Heart right ventricle (tissue), 16 donors: Measurements from ENCODE around the gene AP1B1. TPM values are rescaled to one million over a fixed set of nuclear protein-coding genes. Genes with fewer than 3 reads are reported as not detected.

Source experiments
- ATAC-seq, 8 donors: fragments of 200-7000 bp; cut with Tn5 transposase; one replicate each; pipeline ENCODE4 v1.9.1; 2020; ENCODE audit warnings: mild to moderate bottlenecking in 8 of 8, moderate library complexity in 8 of 8, moderate number of reproducible peaks in 1 of 8
- DNase-seq, 2 donors: peaks; one replicate each; pipeline ENCODE4 v3.0.0-alpha.2; 2020
- H3K27ac ChIP-seq, 10 donors: fragments of 200-600 bp; sonication (generic) in 2 of 10; one replicate each; pipeline versions ENCODE4 v1.5.0 to v1.8.0; 2020 to 2022; ENCODE audit warnings: mild to moderate bottlenecking in 3 of 10
- H3K27me3 ChIP-seq, 7 donors: fragments of 200-600 bp; one replicate each; pipeline ENCODE4 v1.8.0; 2021 to 2022; ENCODE audit warnings: mild to moderate bottlenecking in 2 of 7
- H3K36me3 ChIP-seq, 9 donors: fragments of 200-600 bp; sonication (generic) in 1 of 9; one replicate each; pipeline versions ENCODE4 v1.5.0 to v1.8.0; 2020 to 2022; ENCODE audit warnings: mild to moderate bottlenecking in 2 of 9
- H3K4me1 ChIP-seq, 9 donors: fragments of 200-600 bp; sonication (generic) in 1 of 9; one replicate each; pipeline versions ENCODE4 v1.5.0 to v1.8.0; 2020 to 2022; ENCODE audit warnings: mild to moderate bottlenecking in 4 of 9
- H3K4me3 ChIP-seq, 10 donors: fragments of 200-600 bp; sonication (generic) in 2 of 10; one replicate each; pipeline versions ENCODE4 v1.5.0 to v1.8.0; 2020 to 2022; ENCODE audit warnings: mild to moderate bottlenecking in 7 of 10, moderate library complexity in 2 of 10
- H3K9me3 ChIP-seq, 11 donors: fragments of 200-600 bp in 10 of 11; sonication (generic) in 2 of 11; one replicate each; pipeline versions ENCODE4 v1.5.0 to v1.8.0; 2013 to 2022; ENCODE audit warnings: mild to moderate bottlenecking in 2 of 11, control low read depth in 1 of 11, moderate library complexity in 1 of 11
- WGBS, 2 donors: extraction: QIAGEN DNeasy Blood & Tissue Kit; methylation state at CpG; one replicate each; pipeline ENCODE4 v1.1.7; 2013; ENCODE audit warnings: inconsistent platforms in 1 of 2; 5-methylcytosine and 5-hydroxymethylcytosine counted together
- intact Hi-C, 10 donors: fragments of 100-400 bp; cut with DNase I; formaldehyde crosslinking; loops; one replicate each; pipeline versions ENCODE4 v1.11.1 to v1.14.2; 2022
- microRNA-seq, 2 donors: library from miRNA; unstranded; fragments of <30 nt; microRNA quantifications; one replicate each; pipeline ENCODE4 v1.2.0, GENCODE V29; 2021
- polyA plus RNA-seq, 2 donors: library from polyadenylated mRNA; stranded (reverse); fragments of 200-250 nt; gene quantifications; one replicate each; pipeline ENCODE4 v1.2.3, GENCODE V29; 2013
- total RNA-seq, 10 donors: library from RNA; stranded (reverse); fragmentation: NEBNext Ultra II Directional in 3 of 10; extraction: Animal tissue kit (Norgen Biotek cat#: 25700) in 3 of 10; gene quantifications; one replicate each; pipeline versions ENCODE4 v1.2.1 to v1.2.4, GENCODE V29; 2021 to 2023
- TF ChIP-seq, protein P1 (sequence below), 9 donors: fragments of 200-600 bp; sonication (generic) in 2 of 9; IDR thresholded peaks; one replicate each; pipeline versions ENCODE4 v1.5.0 to v1.8.0; 2021 to 2022; ENCODE audit warnings: antibody characterized with exemption in 9 of 9, mild to moderate bottlenecking in 5 of 9, moderate library complexity in 1 of 9
- donor health status: Arrhythmogenic right ventricular cardiomyopathy.
- donor health status: ischemic (EF 13 %, LVEDD 7.1; RV severe dilation, severe dysfunction).
- donor health status: healthy with polysubstance abuse.
- donor health status: DM: no; HTN: yes; CAD: no.
- donor health status: DM: no; HTN: no; CAD: no.
- donor health status: ischemic (EF 25% LVEDD 6.9; RV normal size, moderate dysfunction).
- donor health status: ischemic (EF 25% LVEDD 5.7; RV mildly dilated, moderate dysfunction).
- donor health status: healthy.
- donor health status: DM: yes; HTN: yes; CAD: no.
- donor health status: Ischemic cardiomyopathy.
- donor health status: ischemic (EF 35%, LVEDD 5.7; RV mildly dilated, moderate dysfunction).
- donor health status: nonischemic (EF 11% LVEDD 7.7; RV severe dilation, severe dysfunction).
- donor health status: DM: yes; HTN: yes; CAD: no.
- donor health status: PGD.
- donor health status: ischemic (EF 29% LVEDD 5.4; RV normal size, mild dysfunction).
- donor health status: nonischemic (EF 23%, LVEDD 6.1; RV moderate dilation, normal function).

Gene AP1B1
- total and polyA plus RNA-seq, 12 donors, result 18.4 to 51.5 (median 29.0) TPM

DNA sequence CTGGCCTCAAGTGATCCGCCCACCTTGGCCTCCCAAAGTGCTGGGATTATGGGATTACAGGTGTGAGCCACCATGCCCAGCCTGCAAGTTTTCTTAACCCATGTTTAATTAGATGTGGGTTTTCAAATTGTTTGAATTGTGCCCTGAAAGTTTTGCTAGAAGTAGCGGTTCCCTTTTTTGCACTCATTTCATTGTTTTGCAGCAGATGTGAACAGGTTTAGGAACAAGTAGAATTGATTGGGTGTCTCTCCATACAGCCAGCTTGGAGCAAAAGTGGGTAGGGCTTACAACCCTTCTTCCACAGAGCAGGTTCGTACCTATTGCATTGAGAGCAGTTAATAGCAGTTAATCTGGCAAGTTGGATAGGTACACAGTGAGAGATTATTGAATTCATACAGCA lies 104.2 kb downstream of the AP1B1 start:
- H3K4me1 ChIP-seq, result no peaks in the 10 kb centered on the region
- H3K27ac ChIP-seq, result no peak overlapping the region
- peaks cover 5 to 100% (median 84%) of the 10 kb centered on the region in 9 donors for H3K36me3 ChIP-seq
- H3K4me3 ChIP-seq, result no peak overlapping the region
- intact Hi-C loops, result no loop called here
- no peaks in the 10 kb centered on the region for H3K27me3 ChIP-seq
- DNase-seq (no peak), ATAC-seq (no peak)
- no peaks in the 10 kb centered on the region for H3K9me3 ChIP-seq
- TF ChIP-seq, protein P1, sequence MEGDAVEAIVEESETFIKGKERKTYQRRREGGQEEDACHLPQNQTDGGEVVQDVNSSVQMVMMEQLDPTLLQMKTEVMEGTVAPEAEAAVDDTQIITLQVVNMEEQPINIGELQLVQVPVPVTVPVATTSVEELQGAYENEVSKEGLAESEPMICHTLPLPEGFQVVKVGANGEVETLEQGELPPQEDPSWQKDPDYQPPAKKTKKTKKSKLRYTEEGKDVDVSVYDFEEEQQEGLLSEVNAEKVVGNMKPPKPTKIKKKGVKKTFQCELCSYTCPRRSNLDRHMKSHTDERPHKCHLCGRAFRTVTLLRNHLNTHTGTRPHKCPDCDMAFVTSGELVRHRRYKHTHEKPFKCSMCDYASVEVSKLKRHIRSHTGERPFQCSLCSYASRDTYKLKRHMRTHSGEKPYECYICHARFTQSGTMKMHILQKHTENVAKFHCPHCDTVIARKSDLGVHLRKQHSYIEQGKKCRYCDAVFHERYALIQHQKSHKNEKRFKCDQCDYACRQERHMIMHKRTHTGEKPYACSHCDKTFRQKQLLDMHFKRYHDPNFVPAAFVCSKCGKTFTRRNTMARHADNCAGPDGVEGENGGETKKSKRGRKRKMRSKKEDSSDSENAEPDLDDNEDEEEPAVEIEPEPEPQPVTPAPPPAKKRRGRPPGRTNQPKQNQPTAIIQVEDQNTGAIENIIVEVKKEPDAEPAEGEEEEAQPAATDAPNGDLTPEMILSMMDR (IDR thresholded peaks at IDR 0.05), result no peak
- WGBS, 2 donors, result 98 to 99% methylated on average over 3 of the region's 3 CpGs

DNA sequence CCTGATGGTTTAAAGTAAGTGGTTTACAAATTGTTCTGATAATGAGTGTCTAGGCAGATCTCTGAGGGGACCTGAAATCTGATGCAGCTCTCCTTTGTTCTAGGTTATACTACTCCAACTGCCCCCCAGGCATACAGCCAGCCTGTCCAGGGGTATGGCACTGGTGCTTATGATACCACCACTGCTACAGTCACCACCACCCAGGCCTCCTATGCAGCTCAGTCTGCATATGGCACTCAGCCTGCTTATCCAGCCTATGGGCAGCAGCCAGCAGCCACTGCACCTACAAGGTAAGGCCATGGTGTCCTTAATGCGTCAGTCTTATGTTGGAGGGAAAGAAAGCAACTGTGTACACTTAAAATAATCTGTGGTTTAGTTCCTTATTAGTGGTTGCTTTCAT lies 110.4 kb downstream of the AP1B1 start:
- Histone ChIP-seq H3K36me3 (peaks cover 0 to 100% (median 84%) of the 10 kb centered on the region in 9 donors), H3K27me3 (no peaks in the 10 kb centered on the region), H3K9me3 (no peaks in the 10 kb centered on the region), H3K4me1 (peaks cover 0 to 43% (median 29%) of the 10 kb centered on the region in 9 donors), H3K27ac (no peak overlapping the region), H3K4me3 (no peak overlapping the region)
- ATAC-seq (no peak), DNase-seq (no peak)
- intact Hi-C loops, result loop anchor here in 1 of 10 donors (10.0 kb wide), 1 partner anchor 63 kb away; no protein-coding TSS in a partner anchor
- 95 to 100% methylated on average over 1 of the region's 1 CpG for WGBS, 2 donors
- TF ChIP-seq, protein P1 (IDR thresholded peaks at IDR 0.05), result no peak

Small RNAs within 50 kb of the gene (microRNA-seq; reads per million reads assigned to microRNA genes)
- 7.2 to 10.2 reads per million in 2 donors for gene MIR3653

Other genes starting within 250 kb of the AP1B1 start
- 1 to 10 TPM in 1 of 10 donors, under 1 TPM in 8, not detected in 1; 0.26 to 1.1 (median 0.42) TPM for gene EMID1, start 182.7 kb downstream of the AP1B1 start, total RNA-seq
- under 1 TPM; 0.22 to 0.23 TPM for gene EMID1, start 182.7 kb downstream of the AP1B1 start, polyA plus RNA-seq
- gene RHBDD3, start 120.6 kb downstream of the AP1B1 start, total RNA-seq, result 10 to 100 TPM in 9 of 10 donors, 1 to 10 TPM in 1; 7.0 to 18.0 (median 12.2) TPM
- gene RHBDD3, start 120.6 kb downstream of the AP1B1 start, polyA plus RNA-seq, result 10 to 100 TPM; 17.3 to 25.8 TPM
- gene EWSR1, start 120.3 kb downstream of the AP1B1 start, total RNA-seq, result 100 to 1,000 TPM; 131 to 153 (median 139) TPM
- gene EWSR1, start 120.3 kb downstream of the AP1B1 start, polyA plus RNA-seq, result 100 to 1,000 TPM; 105 to 115 TPM
- gene GAS2L1, start 81.9 kb downstream of the AP1B1 start, total RNA-seq, result 10 to 100 TPM; 10.9 to 35.4 (median 13.6) TPM
- 10 to 100 TPM; 29.6 to 45.0 TPM for gene GAS2L1, start 81.9 kb downstream of the AP1B1 start, polyA plus RNA-seq
- 1 to 10 TPM in 8 of 10 donors, under 1 TPM in 2; 0.87 to 4.3 (median 1.6) TPM for gene RASL10A, start 72.9 kb downstream of the AP1B1 start, total RNA-seq
- gene RASL10A, start 72.9 kb downstream of the AP1B1 start, polyA plus RNA-seq, result 1 to 10 TPM; 3.1 to 3.8 TPM
- not detected for gene RFPL1, start 50.0 kb upstream of the AP1B1 start, total RNA-seq
- not detected for gene RFPL1, start 50.0 kb upstream of the AP1B1 start, polyA plus RNA-seq
- gene NEFH, start 91.6 kb upstream of the AP1B1 start, total RNA-seq, result under 1 TPM in 7 of 10 donors, not detected in 3; 0.12 to 0.60 (median 0.18) TPM
- gene NEFH, start 91.6 kb upstream of the AP1B1 start, polyA plus RNA-seq, result under 1 TPM; 0.07 to 0.14 TPM
- 10 to 100 TPM; 32.0 to 77.9 (median 38.0) TPM for gene THOC5, start 165.2 kb upstream of the AP1B1 start, total RNA-seq
- gene THOC5, start 165.2 kb upstream of the AP1B1 start, polyA plus RNA-seq, result 10 to 100 TPM; 41.4 to 46.9 TPM
- 10 to 100 TPM; 14.9 to 27.3 (median 21.0) TPM for gene NIPSNAP1, start 192.5 kb upstream of the AP1B1 start, total RNA-seq
- gene NIPSNAP1, start 192.5 kb upstream of the AP1B1 start, polyA plus RNA-seq, result 10 to 100 TPM; 13.8 to 16.5 TPM
- gene NF2, start 215.1 kb upstream of the AP1B1 start, total RNA-seq, result 10 to 100 TPM; 39.2 to 59.4 (median 45.9) TPM
- gene NF2, start 215.1 kb upstream of the AP1B1 start, polyA plus RNA-seq, result 10 to 100 TPM in 1 of 2 donors, 1 to 10 TPM in 1; 9.7 to 32.2 TPM